ENCODE measurements around the gene SPRYD4. TPM values are rescaled to one million over a fixed set of nuclear protein-coding genes. Genes with fewer than 3 reads are reported as not detected.

SPRYD4 gene
- total and polyA plus RNA-seq, 2 experiments from 2014 or later = 1.6 to 1.8 TPM

GRCh38 chr12:56448860-56449621, 19.3 kb upstream of the SPRYD4 start, which contains the start of gene TIMELESS:
TIMELESS (minus strand) TSS chr12:56449426; CDS start chr12:56434170, 15,256 bp downstream.
- Histone ChIP-seq H3K79me2 (ENCODE audit: insufficient read depth) (peaks cover 16% of the 10 kb centered on the region), H3K27ac (peak within 1 kb of the TSS; percentile 57), H3K36me3 (ENCODE audit: low read depth) (no peaks in the 10 kb centered on the region), H3K4me2 (ENCODE audit: unreplicated experiment) (peak within 1 kb of the TSS; percentile 92), H3F3A (ENCODE audit: insufficient read depth) (0 out of 2 replicates have a peak, but pooled peaks cover 5% of the 10 kb centered on the region), H3K9ac (peak within 1 kb of the TSS; percentile 80), H4K20me1 (ENCODE audit: insufficient read depth) (no peaks in the 10 kb centered on the region), H3K4me1 (ENCODE audit: insufficient read depth) (peaks cover 4% of the 10 kb centered on the region; the same call in 1 of the 2 replicates), H3K9me2 (ENCODE audit: insufficient read depth) (no peaks in the 10 kb centered on the region), H3K27me3 (replicated peaks; ENCODE audit: insufficient read depth) (no peaks in the 10 kb centered on the region), H3K9me3 (ENCODE audit: low read depth) (no peaks in the 10 kb centered on the region), H2AFZ (peak within 1 kb of the TSS; percentile 95), H3K4me3 (peak within 1 kb of the TSS; percentile 86)
- DNase-seq = peak; percentile 96
- no peak for TF ChIP-seq EZH2phosphoT487 (IDR thresholded peaks at IDR 0.05; ENCODE audit: insufficient read depth, low read depth)
- no peak for TF ChIP-seq EZH2 (IDR thresholded peaks at IDR 0.05; ENCODE audit: insufficient read depth, poor library complexity, severe bottlenecking)
- 1 to 2% methylated on average over 58 of the region's 58 CpGs for WGBS, 2 experiments (ENCODE audit: low coverage in 1 of 2, low lambda C conversion rate in 2 of 2, missing lambda C conversion rate in 2 of 2)
- in situ Hi-C loops (cut with MboI) = no loop called here

- no peak for TF ChIP-seq EZH2phosphoT487 (IDR thresholded peaks at IDR 0.05; ENCODE audit: insufficient read depth, low read depth)
- no peak for TF ChIP-seq EZH2 (IDR thresholded peaks at IDR 0.05; ENCODE audit: insufficient read depth, poor library complexity, severe bottlenecking)
- Histone ChIP-seq H4K20me1 (ENCODE audit: insufficient read depth) (no peaks in the 10 kb centered on the region), H3K4me2 (ENCODE audit: unreplicated experiment) (peak overlapping the region; percentile 92), H3K36me3 (ENCODE audit: low read depth) (no peaks in the 10 kb centered on the region), H3F3A (ENCODE audit: insufficient read depth) (0 out of 2 replicates have a peak, but pooled peaks cover 5% of the 10 kb centered on the region), H2AFZ (peak overlapping the region; percentile 95), H3K9ac (peak overlapping the region; percentile 80), H3K9me2 (ENCODE audit: insufficient read depth) (no peaks in the 10 kb centered on the region), H3K27ac (peak overlapping the region; percentile 57), H3K4me1 (ENCODE audit: insufficient read depth) (peaks cover 4% of the 10 kb centered on the region; the same call in 1 of the 2 replicates), H3K27me3 (replicated peaks; ENCODE audit: insufficient read depth) (no peaks in the 10 kb centered on the region), H3K4me3 (peak overlapping the region; percentile 86), H3K9me3 (ENCODE audit: low read depth) (no peaks in the 10 kb centered on the region), H3K79me2 (ENCODE audit: insufficient read depth) (peaks cover 14% of the 10 kb centered on the region)
- no peak for DNase-seq
- in situ Hi-C loops (cut with MboI) = no loop called here
- 41 to 42% methylated on average over 5 of the region's 5 CpGs for WGBS, 2 experiments (ENCODE audit: low coverage in 1 of 2, low lambda C conversion rate in 2 of 2, missing lambda C conversion rate in 2 of 2)
These were observed 18.8 kb upstream of the SPRYD4 start for GRCh38 chr12:56449622-56449984.

- H3K27ac ChIP-seq = no peak overlapping the region
- H3K4me2 ChIP-seq (ENCODE audit: unreplicated experiment) = no peak overlapping the region
- H3K9me3 ChIP-seq (ENCODE audit: low read depth) = no peaks in the 10 kb centered on the region
- H3K9me2 ChIP-seq (ENCODE audit: insufficient read depth) = no peaks in the 10 kb centered on the region
- H3K36me3 ChIP-seq (ENCODE audit: low read depth) = no peaks in the 10 kb centered on the region
- H3K9ac ChIP-seq = no peak overlapping the region
- no peaks in the 10 kb centered on the region for H3K27me3 ChIP-seq (replicated peaks; ENCODE audit: insufficient read depth)
- H3K79me2 ChIP-seq (ENCODE audit: insufficient read depth) = peaks cover 10% of the 10 kb centered on the region; the same call in 1 of the 2 replicates
- DNase-seq = no peak
- H3K4me1 ChIP-seq (ENCODE audit: insufficient read depth) = peaks cover 4% of the 10 kb centered on the region; the same call in 1 of the 2 replicates
- in situ Hi-C loops (cut with MboI) = no loop called here
- 0 out of 2 replicates have a peak, but pooled peaks cover 5% of the 10 kb centered on the region for H3F3A ChIP-seq (ENCODE audit: insufficient read depth)
- TF ChIP-seq EZH2phosphoT487 (IDR thresholded peaks at IDR 0.05; ENCODE audit: insufficient read depth, low read depth) (no peak), EZH2 (IDR thresholded peaks at IDR 0.05; ENCODE audit: insufficient read depth, poor library complexity, severe bottlenecking) (no peak)
- H2AFZ ChIP-seq = peak overlapping the region; percentile 95; the same call in 1 of the 2 replicates
- no peaks in the 10 kb centered on the region for H4K20me1 ChIP-seq (ENCODE audit: insufficient read depth)
- 97 to 100% methylated on average over 3 of the region's 3 CpGs for WGBS, 2 experiments (ENCODE audit: low coverage in 1 of 2, low lambda C conversion rate in 2 of 2, missing lambda C conversion rate in 2 of 2)
- H3K4me3 ChIP-seq = no peak overlapping the region
These were observed 18.1 kb upstream of the SPRYD4 start for GRCh38 chr12:56450241-56450640.

GRCh38 chr12:56451147-56451546, 17.2 kb upstream of the SPRYD4 start:
- Histone ChIP-seq H3K27me3 (replicated peaks; ENCODE audit: insufficient read depth) (no peaks in the 10 kb centered on the region), H3K27ac (no peak overlapping the region), H3K9ac (no peak overlapping the region), H3K4me3 (no peak overlapping the region), H3F3A (ENCODE audit: insufficient read depth) (0 out of 2 replicates have a peak, but pooled peaks cover 5% of the 10 kb centered on the region), H3K4me1 (ENCODE audit: insufficient read depth) (peaks cover 4% of the 10 kb centered on the region; the same call in 1 of the 2 replicates), H3K36me3 (ENCODE audit: low read depth) (no peaks in the 10 kb centered on the region), H3K4me2 (ENCODE audit: unreplicated experiment) (no peak overlapping the region), H3K79me2 (ENCODE audit: insufficient read depth) (peaks cover 10% of the 10 kb centered on the region; the same call in 1 of the 2 replicates), H3K9me2 (ENCODE audit: insufficient read depth) (no peaks in the 10 kb centered on the region), H3K9me3 (ENCODE audit: low read depth) (no peaks in the 10 kb centered on the region), H2AFZ (no peak overlapping the region), H4K20me1 (ENCODE audit: insufficient read depth) (no peaks in the 10 kb centered on the region)
- DNase-seq = no peak
- no peak for TF ChIP-seq EZH2phosphoT487 (IDR thresholded peaks at IDR 0.05; ENCODE audit: insufficient read depth, low read depth)
- TF ChIP-seq EZH2 (IDR thresholded peaks at IDR 0.05; ENCODE audit: insufficient read depth, poor library complexity, severe bottlenecking) = no peak
- whole genome bisulfite sequencing, 2 experiments (ENCODE audit: low coverage in 1 of 2, low lambda C conversion rate in 2 of 2, missing lambda C conversion rate in 2 of 2) = 78 to 87% methylated on average over 5 of the region's 5 CpGs
- in situ Hi-C loops (cut with MboI) = no loop called here
